ENCODE measurements around the gene DLK2. TPM values are rescaled to one million over a fixed set of nuclear protein-coding genes. Genes with fewer than 3 reads are reported as not detected.

The DLK2 gene
- total RNA-seq, 1 donor from 2014 or later: 1.1 TPM

GRCh38 chr6:43497689-43498088 is 42.3 kb upstream of the DLK2 start:
- no peak overlapping the region for H3K4me3 Mint-ChIP-seq (ENCODE audit: unreplicated experiment)
- DNase-seq (ENCODE audit: low spot score): no peak
- no peaks in the 10 kb centered on the region for H3K27me3 Mint-ChIP-seq (ENCODE audit: low read depth)
- peaks cover 41% of the 10 kb centered on the region for H3K4me1 Mint-ChIP-seq (ENCODE audit: low read depth)
- H3K9me3 Mint-ChIP-seq (ENCODE audit: low read depth): no peaks in the 10 kb centered on the region
- H3K27ac Mint-ChIP-seq (ENCODE audit: unreplicated experiment): no peak overlapping the region
- TF ChIP-seq CTCF (IDR thresholded peaks at IDR 0.05): no peak
- peaks cover 16% of the 10 kb centered on the region for H3K36me3 Mint-ChIP-seq (ENCODE audit: low read depth)

- no peak for DNase-seq (ENCODE audit: low spot score)
- TF ChIP-seq CTCF (IDR thresholded peaks at IDR 0.05): no peak
- Mint-ChIP-seq H3K4me3 (ENCODE audit: unreplicated experiment) (no peak overlapping the region), H3K4me1 (ENCODE audit: low read depth) (peaks cover 48% of the 10 kb centered on the region), H3K27ac (ENCODE audit: unreplicated experiment) (no peak overlapping the region), H3K36me3 (ENCODE audit: low read depth) (peaks cover 16% of the 10 kb centered on the region), H3K27me3 (ENCODE audit: low read depth) (no peaks in the 10 kb centered on the region), H3K9me3 (ENCODE audit: low read depth) (no peaks in the 10 kb centered on the region)
These were observed 41.7 kb upstream of the DLK2 start for GRCh38 chr6:43497129-43497396.

- H3K27me3 Mint-ChIP-seq (ENCODE audit: low read depth): no peaks in the 10 kb centered on the region
- H3K4me1 Mint-ChIP-seq (ENCODE audit: low read depth): peaks cover 52% of the 10 kb centered on the region
- peak overlapping the region; percentile 59 for H3K27ac Mint-ChIP-seq (ENCODE audit: unreplicated experiment)
- no peak overlapping the region for H3K4me3 Mint-ChIP-seq (ENCODE audit: unreplicated experiment)
- peak; percentile 81 for TF ChIP-seq CTCF (IDR thresholded peaks at IDR 0.05)
- no peak for DNase-seq (ENCODE audit: low spot score)
- H3K9me3 Mint-ChIP-seq (ENCODE audit: low read depth): no peaks in the 10 kb centered on the region
- peaks cover 13% of the 10 kb centered on the region for H3K36me3 Mint-ChIP-seq (ENCODE audit: low read depth)
These were observed 41.2 kb upstream of the DLK2 start for GRCh38 chr6:43496370-43497128.

- DNase-seq (ENCODE audit: low spot score): no peak
- H3K27ac Mint-ChIP-seq (ENCODE audit: unreplicated experiment): peak overlapping the region; percentile 59
- no peaks in the 10 kb centered on the region for H3K9me3 Mint-ChIP-seq (ENCODE audit: low read depth)
- peaks cover 52% of the 10 kb centered on the region for H3K4me1 Mint-ChIP-seq (ENCODE audit: low read depth)
- no peak overlapping the region for H3K4me3 Mint-ChIP-seq (ENCODE audit: unreplicated experiment)
- H3K36me3 Mint-ChIP-seq (ENCODE audit: low read depth): peaks cover 8% of the 10 kb centered on the region
- peak; percentile 63 for TF ChIP-seq CTCF (IDR thresholded peaks at IDR 0.05)
- H3K27me3 Mint-ChIP-seq (ENCODE audit: low read depth): no peaks in the 10 kb centered on the region
These were observed 40.1 kb upstream of the DLK2 start for GRCh38 chr6:43495409-43495941.

- Mint-ChIP-seq H3K36me3 (ENCODE audit: low read depth) (peaks cover 5% of the 10 kb centered on the region), H3K27ac (ENCODE audit: unreplicated experiment) (no peak overlapping the region), H3K27me3 (ENCODE audit: low read depth) (no peaks in the 10 kb centered on the region), H3K4me1 (ENCODE audit: low read depth) (peaks cover 57% of the 10 kb centered on the region), H3K4me3 (ENCODE audit: unreplicated experiment) (no peak overlapping the region), H3K9me3 (ENCODE audit: low read depth) (no peaks in the 10 kb centered on the region)
- DNase-seq (ENCODE audit: low spot score): no peak
- TF ChIP-seq CTCF (IDR thresholded peaks at IDR 0.05): no peak
These were observed 39.4 kb upstream of the DLK2 start for GRCh38 chr6:43494766-43495165.
